Right forelimb (tissue), 1 donor: ENCODE results near the gene PIKFYVE.
A peak's percentile ranks its signal among the peaks of the same experiment; 100 is the strongest.
"Not testable (repeated sequence)": the region's sequence is repeated elsewhere in the genome, so short reads cannot be mapped to it uniquely, and the experiment has no call there.

Experiments
- DNase-seq: peaks from one replicate; pipeline ENCODE4 v3.0.0-alpha.2; 2018

PIKFYVE gene, protein sequence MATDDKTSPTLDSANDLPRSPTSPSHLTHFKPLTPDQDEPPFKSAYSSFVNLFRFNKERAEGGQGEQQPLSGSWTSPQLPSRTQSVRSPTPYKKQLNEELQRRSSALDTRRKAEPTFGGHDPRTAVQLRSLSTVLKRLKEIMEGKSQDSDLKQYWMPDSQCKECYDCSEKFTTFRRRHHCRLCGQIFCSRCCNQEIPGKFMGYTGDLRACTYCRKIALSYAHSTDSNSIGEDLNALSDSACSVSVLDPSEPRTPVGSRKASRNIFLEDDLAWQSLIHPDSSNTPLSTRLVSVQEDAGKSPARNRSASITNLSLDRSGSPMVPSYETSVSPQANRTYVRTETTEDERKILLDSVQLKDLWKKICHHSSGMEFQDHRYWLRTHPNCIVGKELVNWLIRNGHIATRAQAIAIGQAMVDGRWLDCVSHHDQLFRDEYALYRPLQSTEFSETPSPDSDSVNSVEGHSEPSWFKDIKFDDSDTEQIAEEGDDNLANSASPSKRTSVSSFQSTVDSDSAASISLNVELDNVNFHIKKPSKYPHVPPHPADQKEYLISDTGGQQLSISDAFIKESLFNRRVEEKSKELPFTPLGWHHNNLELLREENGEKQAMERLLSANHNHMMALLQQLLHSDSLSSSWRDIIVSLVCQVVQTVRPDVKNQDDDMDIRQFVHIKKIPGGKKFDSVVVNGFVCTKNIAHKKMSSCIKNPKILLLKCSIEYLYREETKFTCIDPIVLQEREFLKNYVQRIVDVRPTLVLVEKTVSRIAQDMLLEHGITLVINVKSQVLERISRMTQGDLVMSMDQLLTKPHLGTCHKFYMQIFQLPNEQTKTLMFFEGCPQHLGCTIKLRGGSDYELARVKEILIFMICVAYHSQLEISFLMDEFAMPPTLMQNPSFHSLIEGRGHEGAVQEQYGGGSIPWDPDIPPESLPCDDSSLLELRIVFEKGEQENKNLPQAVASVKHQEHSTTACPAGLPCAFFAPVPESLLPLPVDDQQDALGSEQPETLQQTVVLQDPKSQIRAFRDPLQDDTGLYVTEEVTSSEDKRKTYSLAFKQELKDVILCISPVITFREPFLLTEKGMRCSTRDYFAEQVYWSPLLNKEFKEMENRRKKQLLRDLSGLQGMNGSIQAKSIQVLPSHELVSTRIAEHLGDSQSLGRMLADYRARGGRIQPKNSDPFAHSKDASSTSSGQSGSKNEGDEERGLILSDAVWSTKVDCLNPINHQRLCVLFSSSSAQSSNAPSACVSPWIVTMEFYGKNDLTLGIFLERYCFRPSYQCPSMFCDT (N-terminal part only)

DNA sequence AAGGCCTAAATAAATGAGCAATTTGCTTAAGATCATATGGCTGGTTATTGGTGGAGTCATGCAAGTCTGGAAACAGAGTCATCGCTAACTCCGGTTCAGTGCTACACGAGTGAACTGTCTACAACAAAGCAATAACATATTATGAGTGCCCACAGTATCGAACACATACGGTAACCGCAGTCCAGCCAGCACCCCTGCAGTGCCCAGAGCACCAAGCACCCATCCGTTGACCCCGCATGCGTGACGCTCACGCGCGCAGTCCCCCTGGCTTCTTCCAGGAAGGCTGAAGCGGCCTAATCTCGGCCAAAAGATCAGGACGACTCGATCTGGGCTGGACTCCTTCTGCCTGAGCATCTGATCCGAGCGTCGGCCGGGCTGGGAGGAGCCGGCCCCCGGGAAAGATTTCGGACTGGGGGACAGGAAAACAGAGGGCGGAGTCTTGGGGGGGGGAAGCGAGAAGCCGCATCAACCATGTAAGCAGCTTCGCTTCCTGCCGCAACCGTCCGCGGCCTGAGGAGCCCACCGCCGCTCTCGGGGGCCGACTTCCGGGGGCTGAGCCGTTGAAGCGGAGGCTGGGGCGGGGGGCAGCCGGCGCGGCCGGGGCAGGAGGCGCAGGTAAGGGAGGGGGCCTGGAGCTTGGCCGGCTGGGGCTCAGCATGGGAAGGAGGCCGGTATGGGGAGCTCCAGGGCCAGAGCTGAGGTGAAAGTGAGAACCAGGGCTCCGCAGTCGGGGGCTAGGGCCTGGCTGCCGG, at the start of gene PIKFYVE:
PIKFYVE (plus strand) TSS at position 455 of the 752 bp plus-strand sequence. CDS start 5,265 bp downstream, outside the sequence.
- DNase-seq, result peak; percentile 96

DNA sequence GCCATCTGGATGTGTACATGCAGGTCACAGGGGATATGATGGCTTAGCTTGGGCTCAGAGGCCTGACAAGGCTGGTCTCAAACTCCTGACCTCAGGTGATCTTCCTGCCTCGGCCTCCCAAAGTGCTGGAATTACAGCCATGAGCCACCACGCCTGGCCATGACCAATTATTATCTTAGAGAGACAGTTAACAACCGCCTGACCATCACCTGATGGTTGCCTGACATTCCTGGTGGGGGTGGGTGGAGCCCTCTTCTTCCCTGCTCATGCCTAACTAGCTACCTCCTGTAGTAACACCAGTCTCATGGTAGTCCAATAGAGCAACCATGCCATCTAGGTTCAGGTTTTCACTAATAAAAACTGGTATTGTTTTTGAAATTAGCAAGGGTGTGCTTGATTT, 44.2 kb upstream of the PIKFYVE start:
- DNase-seq, result not testable (repeated sequence)

DNA sequence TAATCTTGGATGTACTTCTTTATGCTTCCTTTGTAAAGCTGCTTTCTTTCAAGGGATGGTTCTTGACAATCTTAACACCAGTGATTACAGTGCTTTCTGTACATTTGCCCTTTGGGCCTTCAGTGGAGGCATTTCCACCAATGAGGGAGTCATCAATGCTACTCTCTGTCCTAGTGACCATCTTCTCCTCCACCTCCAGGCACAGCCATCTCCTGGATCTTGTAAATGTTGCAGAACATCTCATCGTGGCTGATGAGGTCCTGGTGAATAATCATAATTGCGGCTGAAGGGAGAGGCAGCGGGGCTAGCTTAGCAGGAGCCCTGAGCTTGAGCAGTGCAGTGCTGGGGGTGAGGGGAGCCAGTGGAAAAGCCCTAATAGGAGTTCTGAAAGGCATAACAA, 43.7 kb upstream of the PIKFYVE start:
- DNase-seq, result no peak

DNA sequence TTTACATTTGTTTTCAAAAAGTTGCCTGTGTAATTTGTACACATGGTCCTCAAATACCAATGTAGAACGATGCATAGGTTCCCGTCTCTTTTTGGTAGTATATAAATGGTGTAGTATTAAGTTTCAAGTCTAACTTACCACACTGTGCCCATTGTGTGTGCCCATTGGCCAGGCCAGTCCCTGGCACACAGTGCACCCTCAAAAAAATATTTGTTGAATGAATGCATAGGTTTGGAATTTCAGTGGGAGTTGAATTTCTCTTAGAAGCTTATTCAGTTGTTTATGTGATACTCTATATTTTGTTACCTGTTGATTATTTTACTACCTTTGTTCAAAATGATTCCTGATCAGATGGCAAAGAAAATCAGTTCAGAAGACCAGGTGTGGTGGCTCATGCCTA, 41.3 kb upstream of the PIKFYVE start:
- DNase-seq, result no peak

DNA sequence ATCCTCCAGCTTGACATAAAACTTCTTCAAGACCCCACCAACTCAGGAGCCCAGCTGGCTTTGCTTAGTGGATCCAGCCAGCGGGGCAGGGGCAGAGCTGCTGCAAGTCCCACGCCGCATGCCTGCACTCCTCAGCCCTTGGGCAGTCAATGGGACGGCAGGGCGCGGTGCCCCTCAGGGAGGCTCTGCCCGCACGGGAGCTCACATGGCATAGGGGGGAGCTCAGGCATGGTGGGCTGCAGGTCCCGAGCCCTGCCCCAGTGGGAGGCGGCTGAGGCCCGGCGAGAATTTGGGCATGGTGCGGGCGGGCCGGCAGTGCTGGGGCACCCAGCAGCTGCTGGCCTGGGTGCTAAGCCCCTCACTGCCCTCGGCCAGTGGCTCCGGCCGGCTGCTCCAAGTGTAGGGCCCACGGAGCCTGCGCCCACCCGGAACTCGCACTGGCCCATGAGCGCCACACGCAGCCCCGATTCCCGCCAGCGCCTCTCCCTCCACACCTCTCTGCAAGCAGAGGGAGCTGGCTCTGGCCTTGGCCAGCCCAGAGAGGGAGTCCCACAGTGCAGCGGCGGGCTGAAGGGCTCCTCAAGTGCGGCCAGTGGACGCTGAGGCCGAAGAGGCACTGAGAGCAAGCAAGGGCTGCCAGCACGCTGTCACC, 38.3 kb upstream of the PIKFYVE start:
- DNase-seq, result no peak

DNA sequence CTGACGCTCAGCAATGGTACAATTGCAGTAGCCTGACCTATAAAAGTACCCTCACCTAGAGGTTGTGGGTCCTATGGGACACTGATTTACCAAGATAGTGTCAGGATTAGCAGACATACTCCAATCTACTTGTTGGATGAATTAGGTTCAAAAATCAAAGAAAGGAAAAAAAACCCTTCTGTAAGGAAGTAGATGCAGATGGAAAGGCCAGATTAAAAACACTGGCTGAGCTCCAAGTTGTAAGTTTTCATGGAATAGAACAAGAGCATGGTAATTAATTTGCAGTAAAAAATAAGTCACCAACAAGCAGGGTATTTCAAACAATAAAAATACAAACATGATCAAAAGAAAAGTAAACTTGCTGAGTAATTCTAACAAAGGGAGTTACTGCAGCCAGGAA, 37.6 kb upstream of the PIKFYVE start:
- no peak for DNase-seq

DNA sequence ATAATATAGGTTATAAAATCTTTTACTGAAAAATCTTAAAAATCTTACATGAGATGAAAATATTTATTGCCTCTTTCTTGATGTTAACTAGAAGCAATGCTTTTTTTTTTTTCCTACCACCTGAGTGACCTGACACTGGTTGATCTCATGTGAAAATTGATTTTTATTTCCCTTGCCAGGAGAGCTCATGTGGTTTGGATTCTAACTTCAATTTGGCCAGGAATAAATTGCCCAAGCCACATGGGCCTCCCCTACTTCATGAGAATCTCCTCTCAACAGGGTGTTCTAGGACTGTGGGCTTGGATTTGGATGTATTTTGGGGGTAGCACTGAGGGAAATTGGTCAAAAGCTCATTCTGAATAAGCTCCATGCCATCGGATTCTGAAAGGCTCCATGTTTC, 31.3 kb upstream of the PIKFYVE start:
- DNase-seq, result no peak

DNA sequence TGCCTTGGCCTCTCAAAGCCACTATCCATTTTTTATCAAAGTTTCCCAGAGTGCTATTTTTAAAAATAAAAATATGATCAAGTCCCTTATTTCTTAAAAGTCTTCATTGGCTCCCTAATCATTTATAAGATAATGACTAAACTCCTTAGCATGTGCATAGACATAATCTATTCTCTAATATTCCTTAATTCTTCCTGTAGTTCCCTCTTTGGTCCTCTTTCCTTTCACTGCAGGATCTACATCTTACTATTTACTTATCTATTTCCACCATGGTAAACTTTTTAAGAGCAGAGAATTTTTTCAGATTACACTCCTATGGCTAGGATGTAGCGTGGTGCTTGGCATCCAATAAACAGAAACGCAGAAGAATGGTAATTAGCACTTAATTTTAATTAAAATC, 30.2 kb upstream of the PIKFYVE start:
- DNase-seq, result no peak

DNA sequence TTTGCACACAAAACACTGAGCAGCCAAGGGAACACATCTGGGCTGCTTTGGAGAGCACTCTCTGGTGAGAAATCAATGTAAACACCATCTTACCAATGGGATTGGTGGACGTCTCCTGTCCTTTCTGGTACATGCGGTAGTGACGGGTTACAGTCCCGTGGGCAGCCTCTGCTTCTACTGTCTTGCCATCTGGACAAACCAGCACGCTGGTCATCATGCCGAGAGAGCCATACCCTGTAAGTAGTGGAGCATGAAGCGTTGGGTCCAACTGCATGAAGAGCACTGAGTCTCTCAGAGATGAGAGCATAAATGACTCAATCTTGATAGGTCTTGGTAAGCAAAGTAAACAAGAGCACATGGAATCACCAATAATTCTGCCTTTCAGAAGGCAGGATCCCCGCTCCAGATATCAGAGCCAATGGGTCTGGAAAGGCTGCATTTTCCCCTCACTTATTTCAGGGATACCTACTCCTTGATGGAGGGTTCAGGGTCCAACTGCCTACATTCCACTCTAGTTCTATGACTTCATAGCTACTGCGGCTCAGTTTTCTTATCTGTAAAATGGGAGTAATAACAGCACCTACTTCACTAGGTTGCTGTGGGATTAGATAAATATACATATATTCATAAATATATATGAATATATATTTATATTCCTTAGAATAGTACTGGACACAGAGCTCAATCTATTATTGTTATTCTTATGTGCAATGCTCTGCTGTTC, 26.1 kb upstream of the PIKFYVE start:
- DNase-seq, result no peak

DNA sequence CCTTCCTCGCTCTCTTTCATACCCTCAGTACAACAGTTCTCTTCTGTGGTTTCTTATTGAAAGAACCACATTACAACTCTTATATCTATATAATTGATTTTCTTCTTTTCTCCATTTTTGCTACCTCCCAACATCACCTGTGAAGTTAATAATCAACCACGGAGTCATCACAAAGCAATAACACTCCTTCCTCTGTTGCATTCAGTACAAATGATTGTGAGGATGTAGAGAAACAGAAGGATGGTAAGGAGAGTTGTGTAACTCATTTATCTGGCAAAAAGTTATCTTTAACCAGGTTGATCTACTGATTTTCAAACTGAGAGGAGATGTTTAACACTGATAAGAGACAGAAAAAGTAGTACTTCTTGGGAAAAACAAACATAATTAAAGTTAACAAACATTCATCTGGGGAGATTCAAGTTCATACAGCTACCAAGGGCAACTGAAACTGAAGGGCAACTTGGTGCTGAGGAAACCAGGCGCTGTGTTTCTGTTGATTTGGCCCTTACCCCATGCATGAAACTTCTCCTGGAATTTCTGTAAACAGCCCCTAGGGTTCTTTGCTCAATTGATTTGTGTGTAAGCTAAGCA, 25.3 kb upstream of the PIKFYVE start:
- no peak for DNase-seq

DNA sequence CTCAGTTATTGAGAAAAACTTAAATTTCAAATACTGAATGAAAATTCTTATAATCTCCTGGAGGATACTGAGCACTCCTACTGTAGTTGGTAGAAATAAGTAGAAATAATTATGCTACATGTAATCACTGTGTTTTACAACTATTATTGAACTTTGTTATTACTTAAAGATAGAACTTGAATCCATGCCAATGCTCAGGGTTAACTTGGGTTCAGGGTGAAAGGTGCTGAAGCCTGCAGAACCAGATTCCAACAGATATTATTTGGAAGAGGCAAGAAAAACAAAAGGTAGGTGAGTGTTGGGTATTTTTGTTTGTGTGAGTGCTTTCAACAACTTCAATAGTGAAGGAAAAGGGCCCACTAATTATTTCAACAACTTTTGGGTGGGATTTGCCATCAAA, 21.6 kb upstream of the PIKFYVE start:
- no peak for DNase-seq

DNA sequence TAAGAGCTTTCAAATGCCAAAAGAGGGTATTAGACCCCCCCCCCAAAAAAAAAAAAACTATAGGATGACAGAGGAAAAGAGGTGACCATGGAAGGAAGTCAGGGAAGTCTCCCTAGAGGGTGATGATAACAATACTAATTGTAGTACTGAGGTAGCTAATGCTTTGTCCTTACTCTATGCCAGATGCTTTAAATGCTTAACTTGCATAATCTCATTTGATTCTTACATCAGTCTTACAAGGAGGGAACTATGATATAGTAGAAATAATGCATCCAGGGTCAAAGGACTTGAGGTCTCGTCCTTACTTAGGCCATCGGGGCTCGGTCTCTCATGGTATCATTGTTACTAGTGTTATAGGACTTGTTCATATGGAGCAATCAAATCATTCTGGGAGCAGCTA, 20.3 kb upstream of the PIKFYVE start:
- DNase-seq, result no peak

DNA sequence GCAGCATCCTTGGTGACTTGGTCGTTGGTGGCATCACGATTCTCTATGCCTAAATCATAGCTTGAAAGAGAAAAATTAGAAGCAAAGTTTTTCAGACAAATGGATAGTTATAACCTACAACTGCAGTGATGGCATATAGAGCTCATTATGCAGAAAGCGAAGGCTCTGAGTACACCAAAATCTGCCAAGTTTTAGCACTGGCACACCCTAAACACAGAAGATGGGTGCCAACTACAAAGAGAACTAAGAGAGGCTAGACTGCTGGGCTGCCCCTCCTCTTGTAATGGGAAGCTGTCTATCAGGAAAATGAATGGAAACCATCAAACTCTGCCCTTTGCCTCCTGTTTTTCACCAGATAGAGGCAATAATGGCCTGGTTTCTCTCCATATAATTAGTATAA, 17.5 kb upstream of the PIKFYVE start:
- DNase-seq, result no peak

DNA sequence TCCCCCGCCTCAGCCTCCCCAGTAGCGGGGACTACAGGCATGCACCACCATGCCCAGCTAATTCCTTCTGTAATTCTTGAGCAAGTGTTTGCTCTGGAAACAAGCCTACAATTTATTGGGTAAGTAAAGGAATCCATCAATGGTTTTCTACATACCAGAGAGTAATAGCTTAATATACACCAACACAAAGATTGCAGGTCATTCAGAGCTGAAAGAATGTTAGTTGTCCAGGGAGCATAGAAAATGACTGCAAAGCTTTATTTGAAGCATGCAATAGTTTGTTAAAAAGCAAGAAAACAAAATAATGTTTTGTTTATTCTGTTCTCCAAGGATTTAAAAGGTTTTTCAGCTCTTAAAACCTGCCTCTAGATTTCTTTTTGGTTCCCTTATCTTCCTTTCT, 16.8 kb upstream of the PIKFYVE start:
- no peak for DNase-seq

DNA sequence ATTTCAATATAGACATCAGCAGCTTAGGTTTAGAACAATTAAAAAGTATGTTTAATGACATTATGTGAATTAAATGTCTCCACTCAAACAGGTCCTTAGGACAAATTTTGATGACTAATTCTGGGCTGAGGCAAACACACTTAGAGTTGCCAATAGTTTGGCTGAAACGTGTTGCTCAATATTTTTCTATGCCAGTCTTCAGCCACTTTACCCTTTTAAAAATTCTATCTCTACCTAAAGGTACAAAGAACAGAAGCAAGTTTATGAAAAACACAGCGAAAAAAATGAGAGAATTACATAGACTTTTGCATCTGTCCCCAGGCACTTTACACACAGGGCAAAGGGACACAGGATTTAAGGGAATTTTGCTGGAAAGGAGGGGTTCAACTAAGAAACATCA, 15.7 kb upstream of the PIKFYVE start:
- DNase-seq, result no peak

DNA sequence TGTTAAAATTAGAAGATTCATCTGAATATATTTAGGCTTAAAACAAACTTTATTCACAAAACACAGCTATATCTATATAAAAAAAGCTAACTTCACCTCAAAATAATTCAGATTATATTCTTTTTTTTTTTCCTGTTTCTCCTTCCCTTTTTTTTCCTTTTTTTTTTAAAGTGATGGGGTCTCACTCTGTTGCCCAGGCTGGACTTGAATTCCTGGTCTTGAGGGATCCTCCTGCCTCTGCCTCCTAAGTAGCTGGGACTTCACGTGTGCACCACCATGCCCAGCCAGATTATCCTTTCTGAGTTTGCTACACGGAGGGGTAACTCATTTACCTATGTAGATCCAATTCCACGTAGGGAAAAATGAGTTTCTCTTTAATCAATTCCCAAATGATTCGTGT, 15.0 kb upstream of the PIKFYVE start:
- DNase-seq, result no peak

DNA sequence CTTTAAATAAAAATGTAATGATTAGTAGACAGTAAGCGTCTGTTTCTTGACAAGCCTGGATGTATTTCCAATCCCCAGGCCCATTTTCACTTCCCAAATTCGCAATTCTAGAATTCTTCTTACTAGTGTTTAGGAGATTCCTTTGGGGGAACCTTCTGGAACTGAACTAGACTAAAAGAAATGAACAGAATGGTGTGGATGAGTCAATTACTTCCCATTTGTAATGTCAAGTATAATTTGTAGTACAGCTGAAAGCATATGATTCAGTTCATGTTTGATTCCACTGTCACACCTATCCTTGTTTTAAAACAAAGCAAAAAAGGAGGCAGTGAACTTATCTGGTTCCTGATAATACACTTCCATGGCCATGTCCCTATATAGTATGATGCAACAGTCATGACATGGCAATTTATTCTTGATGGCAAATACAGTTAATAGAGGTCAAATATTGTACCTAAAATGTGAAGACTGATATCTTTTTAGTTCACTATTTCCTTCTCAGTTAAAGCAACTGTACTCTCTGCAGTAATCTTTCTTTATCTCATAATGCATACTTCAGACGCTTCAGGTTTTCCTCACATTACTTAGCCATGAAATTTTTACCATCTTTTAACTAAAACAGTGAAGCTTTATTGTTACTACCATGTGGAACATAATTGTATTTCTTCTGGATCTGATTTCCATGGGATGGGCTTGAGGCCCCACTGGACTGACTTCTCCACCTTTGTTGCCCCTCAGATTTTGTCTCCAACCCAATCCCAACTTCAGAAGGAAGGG, 13.2 kb upstream of the PIKFYVE start:
- DNase-seq, result no peak

DNA sequence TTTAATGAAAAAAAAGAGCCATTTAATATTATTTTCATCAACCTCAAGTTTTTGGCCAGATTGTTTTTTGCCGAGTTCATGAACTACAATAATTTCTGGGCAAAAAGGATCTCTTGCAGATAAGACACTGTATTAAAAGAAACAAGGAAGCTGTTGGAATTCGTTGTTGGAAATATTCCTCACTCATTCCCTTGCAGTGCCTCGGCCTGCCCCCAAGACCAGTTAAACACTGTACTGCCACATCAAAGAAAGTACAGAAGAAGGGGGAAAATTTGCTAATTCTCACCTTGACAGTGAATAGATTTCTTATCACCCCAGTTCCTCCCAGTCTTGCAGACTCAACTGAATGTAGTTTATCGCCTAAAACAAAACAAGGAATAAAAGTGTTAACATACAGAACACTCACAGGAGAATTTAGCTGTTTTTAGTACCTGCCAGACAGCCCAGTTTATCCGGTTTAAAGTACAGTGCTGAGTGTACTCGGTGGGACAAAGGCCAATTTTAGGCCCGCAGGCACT, 12.4 kb upstream of the PIKFYVE start:
- no peak for DNase-seq

DNA sequence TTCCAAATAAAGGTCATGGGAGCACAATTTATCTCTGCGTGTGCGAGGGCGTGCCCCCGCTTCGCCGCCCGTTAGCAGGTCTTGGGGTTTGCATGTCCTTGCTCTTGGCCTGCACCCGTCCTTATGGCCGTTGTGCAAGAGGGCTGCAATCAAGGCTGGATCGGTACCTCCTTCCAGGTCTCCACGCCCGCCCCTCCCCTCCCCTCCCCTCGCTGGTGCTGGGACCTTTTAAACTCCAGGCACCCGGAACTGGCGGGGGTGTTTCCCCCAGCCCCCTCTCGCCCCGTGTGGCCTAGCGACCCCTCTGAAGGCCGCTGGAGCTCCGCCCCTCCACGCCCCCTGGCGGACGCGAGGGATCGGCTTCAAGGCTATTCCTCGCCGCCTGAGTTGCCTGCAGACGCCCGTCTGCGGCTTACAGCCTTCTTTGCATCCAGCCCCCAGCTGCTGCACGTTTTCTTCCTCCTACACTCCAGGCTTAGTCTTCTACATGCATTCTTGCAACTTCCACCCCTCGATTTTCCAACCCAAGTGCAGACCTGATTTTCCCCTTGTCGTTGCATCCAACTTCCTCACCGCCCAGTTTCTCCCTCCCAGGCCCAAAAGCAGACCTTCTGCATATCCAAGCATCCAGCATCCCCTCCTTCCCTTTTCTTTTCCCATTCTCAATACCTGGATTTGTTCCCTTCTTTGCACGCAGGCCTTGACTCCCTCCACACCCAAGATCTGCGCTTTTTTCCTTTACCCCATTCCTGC, 11.8 kb upstream of the PIKFYVE start:
- DNase-seq, result peak; percentile 90
